IPS-20b (cell line): Measurements from ENCODE around the gene UCK1.

Source experiments
- H3K27ac ChIP-seq: one replicate; pipeline ENCODE4 v1.5.1; 2013; ENCODE audit warnings: low read length
- H3K27me3 ChIP-seq: 2 replicates; pipeline ENCODE4 v1.6.1; 2013; ENCODE audit warnings: mild to moderate bottlenecking, low read length, inconsistent platforms; ENCODE audit not compliant: insufficient read depth
- H3K36me3 ChIP-seq: 2 replicates; pipeline ENCODE4 v1.6.1; 2013; ENCODE audit warnings: low read depth, mild to moderate bottlenecking, inconsistent platforms, low read length, moderate library complexity; ENCODE audit not compliant: insufficient read depth
- H3K4me1 ChIP-seq: 2 replicates; pipeline ENCODE4 v1.6.1; 2013; ENCODE audit warnings: mild to moderate bottlenecking, control low read depth, inconsistent platforms, low read length, moderate library complexity; ENCODE audit not compliant: insufficient read depth
- H3K4me3 ChIP-seq: 2 replicates; pipeline ENCODE4 v1.5.1; 2013; ENCODE audit warnings: mild to moderate bottlenecking, low read length, inconsistent platforms
- H3K9ac ChIP-seq: 2 replicates; pipeline ENCODE4 v1.6.1; 2013; ENCODE audit warnings: low read depth, mild to moderate bottlenecking, inconsistent platforms, low read length, moderate library complexity
- H3K9me3 ChIP-seq: 2 replicates; pipeline ENCODE4 v1.6.1; 2013; ENCODE audit warnings: mild to moderate bottlenecking, low read depth, low read length, inconsistent platforms; ENCODE audit not compliant: insufficient read depth

UCK1 gene

DNA sequence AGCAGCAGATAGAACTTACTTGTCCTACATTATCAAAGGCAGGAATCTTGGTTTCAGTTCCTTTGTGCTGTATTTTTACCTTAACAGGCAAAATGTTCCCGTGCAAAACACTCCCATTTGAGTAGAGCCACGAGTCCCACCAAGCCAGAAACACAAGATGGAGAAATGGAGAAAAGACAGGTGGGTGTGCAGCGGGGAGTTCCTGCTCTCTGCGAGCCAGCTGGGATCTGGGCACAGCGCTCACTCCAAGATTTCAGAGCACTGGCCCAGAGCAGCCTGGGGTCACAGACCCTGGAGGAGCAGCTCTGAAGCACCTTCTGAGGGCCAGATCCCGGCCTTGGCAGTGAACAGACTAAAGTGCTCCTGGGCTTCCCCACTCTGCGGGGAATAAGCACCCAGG, 2.9 kb downstream of the UCK1 start:
- Histone ChIP-seq H3K9me3 (no peaks in the 10 kb centered on the region), H3K27me3 (no peaks in the 10 kb centered on the region), H3K36me3 (peaks cover 66% of the 10 kb centered on the region), H3K27ac (no peak overlapping the region), H3K9ac (no peak overlapping the region), H3K4me1 (0 out of 2 replicates have a peak, but pooled peaks cover 2% of the 10 kb centered on the region), H3K4me3 (no peak overlapping the region)

DNA sequence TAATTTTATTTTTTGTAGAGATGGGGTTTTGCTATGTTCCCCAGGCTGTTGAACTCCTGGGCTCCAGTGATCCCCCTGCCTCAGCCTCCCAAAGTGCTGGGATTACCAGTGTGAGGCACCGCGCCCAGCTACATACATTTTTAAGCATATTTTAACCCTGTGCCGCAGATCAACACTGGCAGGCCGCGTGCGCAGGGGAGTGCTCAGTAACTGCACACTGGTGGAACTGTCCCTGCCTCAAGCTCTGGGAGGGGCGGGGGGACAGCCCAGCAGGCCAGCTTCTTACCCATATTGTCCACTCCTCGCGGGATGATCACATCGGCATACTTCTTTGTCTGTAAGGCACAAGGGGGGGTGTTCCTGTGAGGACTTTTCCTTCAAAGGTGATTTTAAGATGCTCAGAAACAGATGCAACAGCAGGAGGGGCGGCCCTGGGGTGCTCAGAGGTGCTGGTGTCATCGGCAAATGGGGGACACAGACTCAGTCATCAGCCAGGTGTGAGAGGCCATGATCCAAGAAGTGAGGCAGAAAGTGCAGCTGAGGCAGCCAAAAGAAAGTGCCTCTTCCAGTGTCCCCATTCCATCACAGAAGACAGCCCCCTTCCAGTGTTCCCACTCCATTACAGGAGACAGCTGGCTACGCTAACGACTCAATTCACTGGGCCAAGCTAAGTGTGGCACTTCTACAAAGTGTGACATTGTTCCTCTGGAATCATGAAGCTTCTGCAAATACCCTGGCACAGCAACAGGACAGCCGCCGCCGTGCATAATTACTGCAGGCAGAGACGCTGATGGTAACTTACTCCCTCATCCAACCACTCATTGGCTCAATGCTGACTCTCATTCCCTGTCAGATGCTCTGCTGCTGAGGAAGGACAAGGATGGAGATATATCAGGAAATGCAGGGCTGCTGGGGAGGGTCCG, 5.2 kb downstream of the UCK1 start:
- no peaks in the 10 kb centered on the region for H3K27me3 ChIP-seq
- no peaks in the 10 kb centered on the region for H3K9me3 ChIP-seq
- H3K4me1 ChIP-seq = 0 out of 2 replicates have a peak, but pooled peaks cover 2% of the 10 kb centered on the region
- H3K27ac ChIP-seq = no peak overlapping the region
- H3K9ac ChIP-seq = no peak overlapping the region
- H3K4me3 ChIP-seq = no peak overlapping the region
- peaks cover 89% of the 10 kb centered on the region for H3K36me3 ChIP-seq

DNA sequence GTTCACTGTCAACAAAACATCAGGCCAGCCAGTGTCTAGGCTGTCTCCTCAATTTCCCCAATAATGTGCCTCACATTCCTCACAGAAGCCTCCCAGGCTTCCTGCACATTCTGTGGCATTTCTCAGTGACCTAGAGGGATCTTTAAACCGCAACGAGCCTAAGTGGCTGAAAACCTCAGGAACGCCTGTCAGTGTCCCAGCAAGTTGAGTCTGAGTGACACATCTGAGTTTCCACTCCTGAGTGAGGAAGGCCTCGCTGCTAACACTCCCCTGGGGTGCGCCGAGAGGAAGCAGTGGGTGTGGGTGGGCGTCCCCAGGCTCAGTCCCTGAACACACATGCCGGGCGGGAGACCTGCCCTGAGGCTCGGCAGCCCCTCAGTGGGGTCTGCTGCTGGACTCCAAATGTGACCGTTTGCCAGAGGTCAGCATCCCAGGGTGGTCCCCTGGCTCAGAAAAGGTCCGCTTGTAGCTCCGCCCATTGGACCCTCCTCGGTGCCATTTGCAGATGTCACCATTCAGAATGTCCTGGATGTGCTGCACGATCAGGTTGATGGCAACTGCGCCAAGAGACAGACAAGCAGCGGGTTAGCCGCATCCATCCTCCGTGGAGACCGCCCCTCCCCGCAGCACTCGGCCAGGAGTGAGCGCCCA, 6.3 kb downstream of the UCK1 start:
- Histone ChIP-seq H3K9me3 (no peaks in the 10 kb centered on the region), H3K36me3 (peaks cover 97% of the 10 kb centered on the region), H3K27me3 (no peaks in the 10 kb centered on the region), H3K4me1 (no peaks in the 10 kb centered on the region), H3K4me3 (no peak overlapping the region), H3K9ac (no peak overlapping the region), H3K27ac (no peak overlapping the region)

DNA sequence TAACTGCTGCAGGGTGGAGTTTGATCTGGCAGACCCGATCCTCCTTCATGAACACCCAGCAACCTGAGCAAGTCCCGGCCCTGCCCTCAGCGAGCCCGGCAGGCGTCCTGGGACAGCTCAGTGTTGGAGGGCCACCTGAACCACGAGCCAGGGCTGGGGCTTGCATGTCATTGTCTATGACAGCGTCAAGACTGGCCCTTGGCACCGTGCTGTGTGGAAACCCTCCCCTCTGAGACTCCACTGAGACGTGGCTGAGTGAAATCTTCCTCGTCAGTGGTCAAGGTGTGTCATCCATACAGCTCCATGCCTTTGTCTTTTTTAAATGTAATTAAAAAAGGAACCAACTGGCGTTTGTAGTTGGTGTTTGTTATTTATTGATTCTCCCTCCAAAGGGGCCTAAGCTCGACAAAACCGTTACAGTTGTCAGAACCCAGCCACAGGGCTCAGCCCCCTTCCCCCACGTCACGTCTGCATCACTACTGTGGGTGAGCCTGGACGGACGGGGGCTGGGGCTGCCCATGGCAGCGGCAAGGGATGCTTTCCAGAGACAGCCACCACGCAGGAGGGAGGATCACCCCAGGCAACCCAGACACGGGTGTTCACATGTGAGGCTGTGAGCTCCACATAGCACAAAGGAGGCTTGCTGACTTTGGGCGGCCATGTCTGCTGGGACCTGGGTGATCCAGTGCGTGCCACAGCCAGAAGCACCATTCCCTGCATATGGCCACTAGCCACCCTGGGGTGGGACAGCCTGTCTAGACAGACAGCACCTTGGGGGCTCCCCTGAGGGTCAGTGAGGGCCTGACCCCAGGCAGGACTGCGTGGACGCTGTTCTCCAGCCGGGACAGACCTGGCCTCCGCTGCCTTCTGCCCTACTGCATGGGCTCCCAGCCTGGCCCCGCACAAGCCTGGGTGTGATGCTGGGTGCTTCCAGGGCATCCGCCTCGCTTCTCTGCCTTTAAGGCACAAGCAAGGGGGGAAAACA, 7.3 kb downstream of the UCK1 start:
- H3K9me3 ChIP-seq = no peaks in the 10 kb centered on the region
- H3K27me3 ChIP-seq = no peaks in the 10 kb centered on the region
- no peak overlapping the region for H3K27ac ChIP-seq
- no peaks in the 10 kb centered on the region for H3K4me1 ChIP-seq
- H3K9ac ChIP-seq = no peak overlapping the region
- H3K4me3 ChIP-seq = no peak overlapping the region
- H3K36me3 ChIP-seq = peaks cover 97% of the 10 kb centered on the region

DNA sequence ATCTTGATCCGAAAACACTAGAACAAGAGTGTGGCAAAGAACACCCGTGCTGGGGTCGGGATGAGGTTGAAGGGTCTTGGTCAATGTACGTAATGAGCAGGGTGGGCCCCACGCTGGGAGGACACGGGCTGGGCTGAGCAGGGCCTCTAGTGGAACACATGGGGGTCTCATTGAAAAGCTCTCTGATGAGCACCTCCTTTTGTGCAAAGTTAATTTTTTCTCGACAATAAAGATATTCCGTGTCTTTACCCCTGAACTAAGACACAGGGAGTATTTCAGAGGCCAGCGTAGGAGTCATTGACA, 8.0 kb downstream of the UCK1 start:
- Histone ChIP-seq H3K4me1 (no peaks in the 10 kb centered on the region), H3K36me3 (peaks cover 97% of the 10 kb centered on the region), H3K9ac (no peak overlapping the region), H3K27ac (no peak overlapping the region), H3K27me3 (no peaks in the 10 kb centered on the region), H3K9me3 (no peaks in the 10 kb centered on the region), H3K4me3 (no peak overlapping the region)

DNA sequence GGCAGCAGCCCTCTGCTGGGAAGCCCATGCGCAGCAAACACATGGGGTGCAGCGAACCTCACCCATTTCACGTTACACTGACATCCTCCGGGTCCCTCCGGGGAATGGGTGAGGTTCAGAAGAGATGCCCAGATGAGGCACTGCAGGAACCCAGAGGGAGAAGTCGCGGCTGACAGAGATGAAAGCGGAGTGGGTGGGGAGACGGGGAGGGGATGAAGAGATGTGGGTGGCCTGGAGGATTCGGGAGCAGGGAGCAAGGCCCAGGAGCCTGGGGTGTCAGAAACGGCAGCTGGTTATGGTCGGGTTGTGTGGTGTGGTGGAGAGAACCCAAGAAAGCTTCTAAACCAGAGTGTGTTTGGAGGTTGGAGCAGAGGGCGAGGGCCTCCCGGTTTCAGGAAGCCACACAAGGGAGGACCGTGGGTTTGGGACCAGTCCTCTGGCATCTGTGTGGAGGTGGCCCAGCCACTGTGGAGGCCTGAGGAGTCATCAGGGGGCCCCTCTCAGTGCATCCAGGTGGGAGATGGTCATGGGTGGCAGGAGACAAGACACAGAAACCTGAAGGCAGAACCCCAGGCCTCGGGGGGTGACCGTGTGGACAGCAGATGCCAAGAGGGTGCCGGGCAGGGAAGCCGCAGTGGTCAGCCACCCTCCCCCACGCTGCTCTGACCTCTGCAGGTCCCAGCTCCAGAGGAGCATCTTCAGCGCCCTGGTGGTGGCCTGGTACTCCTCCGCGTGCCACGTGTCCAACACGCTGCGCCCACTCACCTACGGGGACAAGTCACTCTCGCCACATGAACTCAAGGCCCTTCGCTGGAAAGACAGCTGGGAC, 8.6 kb downstream of the UCK1 start:
- no peak overlapping the region for H3K9ac ChIP-seq
- H3K4me3 ChIP-seq = no peak overlapping the region
- peaks cover 97% of the 10 kb centered on the region for H3K36me3 ChIP-seq
- no peak overlapping the region for H3K27ac ChIP-seq
- H3K27me3 ChIP-seq = no peaks in the 10 kb centered on the region
- no peaks in the 10 kb centered on the region for H3K4me1 ChIP-seq
- H3K9me3 ChIP-seq = no peaks in the 10 kb centered on the region

DNA sequence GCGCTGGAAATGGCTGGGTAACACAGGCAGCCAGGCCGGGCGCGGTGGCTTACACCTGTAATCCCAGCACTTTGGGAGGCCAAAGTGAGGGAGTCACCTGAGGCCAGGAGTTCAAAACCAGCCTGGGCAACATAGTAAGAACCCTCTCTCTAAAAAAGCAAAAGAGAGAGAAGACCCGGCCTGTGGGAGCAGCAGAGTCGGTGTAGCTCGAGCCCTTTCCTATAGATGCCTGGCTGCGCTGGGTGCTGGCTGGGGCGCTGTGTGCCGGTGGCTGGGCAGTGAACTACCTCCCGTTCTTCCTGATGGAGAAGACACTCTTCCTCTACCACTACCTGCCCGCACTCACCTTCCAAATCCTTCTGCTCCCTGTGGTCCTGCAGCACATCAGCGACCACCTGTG, 9.2 kb downstream of the UCK1 start:
- no peaks in the 10 kb centered on the region for H3K9me3 ChIP-seq
- H3K4me1 ChIP-seq = no peaks in the 10 kb centered on the region
- no peak overlapping the region for H3K27ac ChIP-seq
- no peaks in the 10 kb centered on the region for H3K27me3 ChIP-seq
- no peak overlapping the region for H3K9ac ChIP-seq
- H3K36me3 ChIP-seq = peaks cover 94% of the 10 kb centered on the region
- H3K4me3 ChIP-seq = no peak overlapping the region

DNA sequence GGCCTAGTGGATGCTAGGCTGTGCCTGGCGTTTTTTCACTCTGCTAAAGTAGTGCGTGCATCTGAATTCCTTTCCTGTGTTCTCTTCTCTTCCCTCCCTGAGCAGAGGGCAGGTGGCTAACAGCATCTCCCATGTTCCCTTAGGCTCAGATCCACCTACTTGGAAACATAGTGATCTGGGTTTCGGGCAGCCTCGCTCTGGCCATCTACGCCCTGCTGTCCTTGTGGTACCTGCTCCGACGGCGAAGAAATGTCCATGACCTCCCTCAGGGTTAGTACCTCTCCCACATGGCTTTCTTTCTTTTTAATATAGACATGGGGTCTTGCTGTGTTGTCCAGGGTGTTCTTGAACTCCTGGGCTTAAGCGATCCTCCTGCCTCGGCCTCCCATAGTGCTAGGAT, 9.9 kb downstream of the UCK1 start:
- Histone ChIP-seq H3K4me1 (no peaks in the 10 kb centered on the region), H3K9ac (no peak overlapping the region), H3K4me3 (no peak overlapping the region), H3K27me3 (no peaks in the 10 kb centered on the region), H3K9me3 (no peaks in the 10 kb centered on the region), H3K27ac (no peak overlapping the region), H3K36me3 (peaks cover 94% of the 10 kb centered on the region)

DNA sequence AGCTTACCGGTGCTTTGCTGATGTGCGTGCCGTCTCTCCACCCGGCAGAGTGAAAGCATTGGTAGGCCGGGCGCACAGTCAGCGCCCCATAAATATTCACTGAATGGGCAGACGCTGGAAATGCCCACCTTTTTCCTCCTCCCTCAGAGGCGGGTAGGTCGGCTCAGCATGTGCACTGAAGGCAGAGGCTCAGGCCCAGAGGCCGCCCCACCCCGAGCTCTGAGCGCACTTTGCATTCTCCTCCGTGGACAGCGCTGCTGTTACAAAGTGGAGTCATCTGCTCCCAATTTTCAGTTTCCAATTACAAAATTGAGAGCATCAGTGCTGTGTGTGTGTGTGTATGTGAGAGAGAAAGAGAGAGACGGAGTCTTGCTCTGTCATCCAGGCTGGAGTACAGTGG, 10.6 kb downstream of the UCK1 start:
- no peak overlapping the region for H3K27ac ChIP-seq
- H3K4me1 ChIP-seq = no peaks in the 10 kb centered on the region
- no peaks in the 10 kb centered on the region for H3K9me3 ChIP-seq
- peaks cover 94% of the 10 kb centered on the region for H3K36me3 ChIP-seq
- H3K27me3 ChIP-seq = no peaks in the 10 kb centered on the region
- no peak overlapping the region for H3K9ac ChIP-seq
- H3K4me3 ChIP-seq = no peak overlapping the region

DNA sequence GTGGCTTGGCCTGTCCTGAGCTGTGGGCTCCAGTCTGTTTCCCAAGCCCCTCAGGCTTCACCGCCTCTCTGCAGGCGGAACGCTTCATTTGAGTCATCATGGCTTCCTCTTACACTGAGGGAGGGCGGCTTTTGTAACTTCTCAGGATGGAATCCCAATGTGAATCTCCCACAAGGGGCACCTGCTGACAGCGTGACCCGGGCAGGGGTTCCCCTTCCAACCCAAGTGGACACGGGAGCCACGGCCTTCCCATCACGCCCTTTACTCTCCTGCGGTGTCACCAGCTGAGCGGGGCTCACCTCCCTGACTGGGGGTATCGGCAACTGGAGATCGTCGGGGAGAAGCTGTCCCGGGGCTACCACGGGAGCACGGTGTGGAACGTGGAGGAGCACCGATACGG, 12.5 kb downstream of the UCK1 start:
- Histone ChIP-seq H3K36me3 (peaks cover 89% of the 10 kb centered on the region), H3K4me1 (no peaks in the 10 kb centered on the region), H3K9ac (no peak overlapping the region), H3K27ac (no peak overlapping the region), H3K9me3 (no peaks in the 10 kb centered on the region), H3K27me3 (no peaks in the 10 kb centered on the region), H3K4me3 (no peak overlapping the region)

DNA sequence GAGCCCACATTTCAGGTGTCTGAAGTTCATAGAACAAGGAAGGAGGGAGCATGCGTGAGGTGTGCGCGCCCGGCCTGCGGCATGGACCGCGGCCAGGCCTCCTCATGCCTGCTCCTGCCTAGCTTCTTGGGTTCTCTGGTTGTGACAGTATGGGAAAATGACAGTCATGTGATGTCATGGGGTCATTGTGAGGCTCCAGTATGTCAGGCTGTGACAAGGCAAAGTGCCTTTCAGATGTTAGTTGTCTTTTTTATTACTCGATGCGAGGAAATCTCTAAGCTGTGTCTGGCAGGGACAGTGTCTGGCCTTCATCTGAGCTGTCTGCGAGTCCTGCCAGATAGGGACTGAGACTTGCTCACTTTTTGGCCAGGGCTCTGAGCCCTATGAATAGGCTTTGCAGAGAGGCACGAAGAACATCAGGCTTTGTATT, 13.3 kb downstream of the UCK1 start:
- Histone ChIP-seq H3K27ac (no peak overlapping the region), H3K27me3 (no peaks in the 10 kb centered on the region), H3K9ac (no peak overlapping the region), H3K4me3 (no peak overlapping the region), H3K4me1 (no peaks in the 10 kb centered on the region), H3K36me3 (peaks cover 91% of the 10 kb centered on the region), H3K9me3 (no peaks in the 10 kb centered on the region)
